Stomach (tissue), 4 donors: Measurements from ENCODE around the gene PLD4.

Experiments used
- CTCF ChIP-seq, 7 experiments: fragments of 450-650 bp in 4 of 7; fragments of 200-600 bp in 3 of 7; sonication (generic) in 3 of 7; IDR thresholded peaks; one replicate each; pipeline ENCODE4 v1.5.1; 2016 to 2019; ENCODE audit warnings: antibody characterized with exemption in 7 of 7, control low read depth in 2 of 7, mild to moderate bottlenecking in 1 of 7
- EP300 ChIP-seq: sonication (generic); formaldehyde crosslinking; IDR thresholded peaks from one replicate; pipeline ENCODE4 v1.6.1; 2017; ENCODE audit warnings: antibody characterized with exemption
- POLR2A ChIP-seq, 4 donors: fragments of 450-650 bp; IDR thresholded peaks; one replicate each; pipeline ENCODE4 v1.6.1; 2016; ENCODE audit warnings: antibody characterized with exemption in 4 of 4, control low read depth in 2 of 4, mild to moderate bottlenecking in 1 of 4, moderate library complexity in 1 of 4
- POLR2AphosphoS5 ChIP-seq, 3 donors: sonication (generic); formaldehyde crosslinking; IDR thresholded peaks; one replicate each; pipeline ENCODE4 v1.6.1; 2016; ENCODE audit warnings: antibody characterized with exemption in 3 of 3

- TF ChIP-seq EP300 (no peak), POLR2A (IDR thresholded peaks at IDR 0.05) (no peak), CTCF (IDR thresholded peaks at IDR 0.05) (no peak), POLR2AphosphoS5 (IDR thresholded peaks at IDR 0.05) (no peak)
Measured at GRCh38 chr14:104968153-104968527, 43.5 kb downstream of the PLD4 start.
